Measurements from ENCODE around the gene RPA4.

The RPA4 gene

GRCh38 chrX:96906741-96907140 lies 23.0 kb downstream of the RPA4 start:
- no peak for DNase-seq (ENCODE audit: low read depth, low spot score)
- CTCF ChIA-PET: no interaction called here
- H3K4me3 ChIP-seq (ENCODE audit: low read depth, low read length): no peak overlapping the region
- no peak for TF ChIP-seq CTCF (IDR thresholded peaks at IDR 0.05; ENCODE audit: insufficient read depth, low read length, missing control alignments)
- POLR2A ChIA-PET: no interaction called here

GRCh38 chrX:96907516-96908272 lies 24.0 kb downstream of the RPA4 start:
- no peak for TF ChIP-seq CTCF (IDR thresholded peaks at IDR 0.05; ENCODE audit: insufficient read depth, low read length, missing control alignments)
- H3K4me3 ChIP-seq (ENCODE audit: low read depth, low read length): no peak overlapping the region
- CTCF ChIA-PET: no interaction called here
- POLR2A ChIA-PET: no interaction called here
- no peak for DNase-seq (ENCODE audit: low read depth, low spot score)

- TF ChIP-seq CTCF (IDR thresholded peaks at IDR 0.05; ENCODE audit: insufficient read depth, low read length, missing control alignments): no peak
- POLR2A ChIA-PET: no interaction called here
- no peak overlapping the region for H3K4me3 ChIP-seq (ENCODE audit: low read depth, low read length)
- DNase-seq (ENCODE audit: low read depth, low spot score): no peak
- CTCF ChIA-PET: no interaction called here
Observed at GRCh38 chrX:96909291-96909690, 25.6 kb downstream of the RPA4 start.

- DNase-seq (ENCODE audit: low read depth, low spot score): no peak
- ChIA-PET POLR2A (no interaction called here), CTCF (no interaction called here)
- no peak overlapping the region for H3K4me3 ChIP-seq (ENCODE audit: low read depth, low read length)
- no peak for TF ChIP-seq CTCF (IDR thresholded peaks at IDR 0.05; ENCODE audit: insufficient read depth, low read length, missing control alignments)
Observed at GRCh38 chrX:96918864-96919263, 35.2 kb downstream of the RPA4 start.

GRCh38 chrX:96919672-96920071 lies 36.0 kb downstream of the RPA4 start:
- TF ChIP-seq CTCF (IDR thresholded peaks at IDR 0.05; ENCODE audit: insufficient read depth, low read length, missing control alignments): no peak
- POLR2A ChIA-PET: no interaction called here
- CTCF ChIA-PET: no interaction called here
- H3K4me3 ChIP-seq (ENCODE audit: low read depth, low read length): no peak overlapping the region
- DNase-seq (ENCODE audit: low read depth, low spot score): no peak

- no peak for TF ChIP-seq CTCF (IDR thresholded peaks at IDR 0.05; ENCODE audit: insufficient read depth, low read length, missing control alignments)
- CTCF ChIA-PET: no interaction called here
- DNase-seq (ENCODE audit: low read depth, low spot score): no peak
- H3K4me3 ChIP-seq (ENCODE audit: low read depth, low read length): no peak overlapping the region
- POLR2A ChIA-PET: no interaction called here
Observed at GRCh38 chrX:96924581-96924980, 40.9 kb downstream of the RPA4 start.

Measured in AG04449 (cell line).